Heart left ventricle (tissue), 16 donors: Measurements from ENCODE around the gene ARHGEF7. TPM values are rescaled to one million over a fixed set of nuclear protein-coding genes. Genes with fewer than 3 reads are reported as not detected.

Experiments used
- ATAC-seq, 4 donors: fragments of 200-7000 bp; cut with Tn5 transposase; one replicate each; pipeline ENCODE4 v1.9.1; 2020 to 2022; ENCODE audit warnings: moderate library complexity in 4 of 4, mild to moderate bottlenecking in 3 of 4, moderate number of reproducible peaks in 1 of 4
- DNase-seq, 5 donors: peaks; one replicate each; pipeline ENCODE4 v3.0.0-alpha.2; 2020
- H3K27ac ChIP-seq, 12 donors: fragments of 200-600 bp; sonication (generic) in 4 of 12; one replicate each; pipeline versions ENCODE4 v1.5.0 to v1.8.0; 2016 to 2022; ENCODE audit warnings: mild to moderate bottlenecking in 2 of 12
- H3K27me3 ChIP-seq, 9 donors: fragments of 200-600 bp; sonication (generic) in 2 of 9; one replicate each; pipeline versions ENCODE4 v1.5.1 to v1.8.0; 2016 to 2022; ENCODE audit warnings: mild to moderate bottlenecking in 3 of 9
- H3K36me3 ChIP-seq, 9 donors: fragments of 200-600 bp; sonication (generic) in 2 of 9; one replicate each; pipeline versions ENCODE4 v1.5.0 to v1.8.0; 2018 to 2022; ENCODE audit warnings: mild to moderate bottlenecking in 2 of 9
- H3K4me1 ChIP-seq, 12 donors: fragments of 200-600 bp; sonication (generic) in 4 of 12; one replicate each; pipeline versions ENCODE4 v1.5.0 to v1.8.0; 2016 to 2022; ENCODE audit warnings: mild to moderate bottlenecking in 3 of 12
- H3K4me3 ChIP-seq, 12 donors: fragments of 200-600 bp; sonication (generic) in 4 of 12; one replicate each; pipeline versions ENCODE4 v1.5.0 to v1.8.0; 2017 to 2022; ENCODE audit warnings: mild to moderate bottlenecking in 9 of 12, moderate library complexity in 4 of 12
- H3K9me3 ChIP-seq, 12 donors: fragments of 200-600 bp; sonication (generic) in 4 of 12; one replicate each; pipeline versions ENCODE4 v1.5.0 to v1.8.0; 2016 to 2022; ENCODE audit warnings: mild to moderate bottlenecking in 1 of 12
- POLR2A ChIP-seq, 2 donors: fragments of 450-650 bp; IDR thresholded peaks; one replicate each; pipeline ENCODE4 v1.6.1; 2017; ENCODE audit warnings: antibody characterized with exemption in 2 of 2, mild to moderate bottlenecking in 2 of 2, moderate library complexity in 2 of 2
- WGBS, 4 donors: extraction: QIAGEN DNeasy Blood & Tissue Kit in 2 of 4; methylation state at CpG; one replicate each; pipeline versions ENCODE4 v1.1.5 to v1.1.7; 2013 to 2018; 5-methylcytosine and 5-hydroxymethylcytosine counted together
- intact Hi-C, 10 donors: fragments of 100-400 bp; cut with DNase I; formaldehyde crosslinking; loops; one replicate each; pipeline versions ENCODE4 v1.11.1 to v1.14.2; 2022
- polyA plus RNA-seq, 2 donors: library from polyadenylated mRNA; stranded (reverse); fragments of 200-250 nt; gene quantifications; one replicate each; pipeline ENCODE4 v1.2.3, GENCODE V29; 2013
- total RNA-seq, 9 donors: library from RNA; depleted of rRNA in 2 of 9; stranded (reverse); fragments of >200 nt in 2 of 9; fragmentation: NEBNext Ultra II Directional in 3 of 9; extraction: Animal tissue kit (Norgen Biotek cat#: 25700) in 3 of 9; gene quantifications; one replicate each; pipeline versions ENCODE4 v1.1.0 to v1.2.4, GENCODE V29; 2016 to 2023
- TF ChIP-seq, protein P1 (sequence below), 12 donors: fragments of 200-600 bp; sonication (generic) in 4 of 12; IDR thresholded peaks; one replicate each; pipeline versions ENCODE4 v1.5.0 to v1.8.0; 2018 to 2022; ENCODE audit warnings: antibody characterized with exemption in 12 of 12, mild to moderate bottlenecking in 5 of 12
- donor health status: ischemic (EF 13 %, LVEDD 7.1; RV severe dilation, severe dysfunction).
- donor health status: healthy with polysubstance abuse.
- donor health status: DM: no; HTN: yes; CAD: no.
- donor health status: DM: no; HTN: no; CAD: no.
- donor health status: ischemic (EF 25% LVEDD 6.9; RV normal size, moderate dysfunction).
- donor health status: ischemic (EF 25% LVEDD 5.7; RV mildly dilated, moderate dysfunction).
- donor health status: healthy.
- donor health status: DM: yes; HTN: yes; CAD: no.
- donor health status: ischemic (EF 35%, LVEDD 5.7; RV mildly dilated, moderate dysfunction).
- donor health status: nonischemic (EF 11% LVEDD 7.7; RV severe dilation, severe dysfunction).
- donor health status: DM: yes; HTN: yes; CAD: no.
- donor health status: PGD.
- donor health status: ischemic (EF 29% LVEDD 5.4; RV normal size, mild dysfunction).
- donor health status: nonischemic (EF 23%, LVEDD 6.1; RV moderate dilation, normal function).

Gene ARHGEF7
- total and polyA plus RNA-seq, 11 donors: 16.6 to 60.9 (median 37.5) TPM

DNA sequence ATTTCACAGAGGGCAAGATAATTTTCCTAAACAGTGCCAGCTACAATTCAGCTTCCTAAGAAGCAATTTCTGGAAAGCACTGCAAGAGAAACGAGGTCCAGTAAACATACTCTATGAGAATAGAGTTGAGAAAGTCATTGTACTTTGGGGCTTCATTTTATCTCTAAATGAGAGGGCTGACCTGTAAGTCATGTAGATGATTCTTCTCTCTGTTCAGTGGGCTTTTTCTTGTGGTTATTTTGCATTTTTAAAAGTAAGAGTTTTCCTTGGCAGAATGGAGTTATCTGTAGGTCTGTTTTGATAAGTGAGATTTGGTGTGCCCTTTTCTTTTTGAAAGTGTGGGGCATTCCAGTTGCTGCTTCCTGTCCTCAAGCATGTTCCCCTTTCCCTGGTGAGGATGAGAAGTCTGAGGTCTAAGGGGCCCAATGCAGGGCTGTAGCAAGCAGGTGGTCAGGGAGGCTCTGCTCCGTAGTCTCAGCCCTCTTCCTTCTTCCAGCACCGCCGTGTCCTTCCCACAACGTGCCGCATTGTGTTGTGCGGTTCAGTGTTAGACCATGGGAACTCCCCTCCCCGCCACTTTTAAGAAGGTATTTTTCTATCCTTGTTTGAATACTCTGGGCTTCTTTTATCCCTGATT is 86.3 kb downstream of the ARHGEF7 start:
- intact Hi-C loops: loop anchor here in 2 of 10 donors (5.0 to 10.0 kb wide), 2 partner anchors 49 to 257 kb away; no protein-coding TSS in a partner anchor
- no peaks in the 10 kb centered on the region for H3K9me3 ChIP-seq
- no peaks in the 10 kb centered on the region for H3K27me3 ChIP-seq
- peak overlapping the region in 10 of 12 donors; percentile 65 to 83 (median 79) for H3K27ac ChIP-seq
- peaks cover 0 to 6% (median 0%) of the 10 kb centered on the region in 9 donors for H3K36me3 ChIP-seq
- 54 to 66% (median 61%) methylated on average over 8 of the region's 8 CpGs for WGBS, 4 donors
- no peak overlapping the region for H3K4me3 ChIP-seq
- TF ChIP-seq, protein P1, sequence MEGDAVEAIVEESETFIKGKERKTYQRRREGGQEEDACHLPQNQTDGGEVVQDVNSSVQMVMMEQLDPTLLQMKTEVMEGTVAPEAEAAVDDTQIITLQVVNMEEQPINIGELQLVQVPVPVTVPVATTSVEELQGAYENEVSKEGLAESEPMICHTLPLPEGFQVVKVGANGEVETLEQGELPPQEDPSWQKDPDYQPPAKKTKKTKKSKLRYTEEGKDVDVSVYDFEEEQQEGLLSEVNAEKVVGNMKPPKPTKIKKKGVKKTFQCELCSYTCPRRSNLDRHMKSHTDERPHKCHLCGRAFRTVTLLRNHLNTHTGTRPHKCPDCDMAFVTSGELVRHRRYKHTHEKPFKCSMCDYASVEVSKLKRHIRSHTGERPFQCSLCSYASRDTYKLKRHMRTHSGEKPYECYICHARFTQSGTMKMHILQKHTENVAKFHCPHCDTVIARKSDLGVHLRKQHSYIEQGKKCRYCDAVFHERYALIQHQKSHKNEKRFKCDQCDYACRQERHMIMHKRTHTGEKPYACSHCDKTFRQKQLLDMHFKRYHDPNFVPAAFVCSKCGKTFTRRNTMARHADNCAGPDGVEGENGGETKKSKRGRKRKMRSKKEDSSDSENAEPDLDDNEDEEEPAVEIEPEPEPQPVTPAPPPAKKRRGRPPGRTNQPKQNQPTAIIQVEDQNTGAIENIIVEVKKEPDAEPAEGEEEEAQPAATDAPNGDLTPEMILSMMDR (IDR thresholded peaks at IDR 0.05): no peak
- no peak for TF ChIP-seq POLR2A (IDR thresholded peaks at IDR 0.05)
- ATAC-seq (no peak), DNase-seq (no peak)
- H3K4me1 ChIP-seq: peaks cover 13 to 69% (median 48%) of the 10 kb centered on the region in 12 donors

DNA sequence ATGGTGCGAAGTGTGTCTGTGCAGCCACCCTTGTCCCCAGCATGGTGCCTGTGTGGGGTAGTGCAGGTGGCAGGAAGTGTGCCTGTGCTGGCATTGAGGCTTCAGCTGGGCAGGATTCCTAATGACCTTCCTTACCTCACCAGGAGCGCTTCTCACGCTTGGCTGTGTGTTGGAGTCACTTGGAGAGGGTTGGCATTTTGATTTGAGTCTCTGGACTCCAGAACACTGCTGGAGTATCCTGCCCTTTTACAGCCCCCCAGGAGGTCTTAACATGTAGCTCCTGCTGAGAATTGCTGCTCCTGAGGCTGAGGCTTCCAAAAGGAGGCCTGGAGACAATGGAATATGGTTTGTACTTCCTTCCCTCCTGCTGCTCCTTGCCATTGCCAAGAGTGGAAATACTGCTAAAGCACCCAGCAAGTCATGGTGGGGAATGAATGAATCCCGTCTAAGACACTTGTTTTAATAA is 87.1 kb downstream of the ARHGEF7 start:
- DNase-seq: no peak
- intact Hi-C loops: loop anchor here in 2 of 10 donors (2.0 to 10.0 kb wide), 3 partner anchors 15 to 257 kb away; no protein-coding TSS in a partner anchor
- Histone ChIP-seq H3K4me1 (peaks cover 13 to 71% (median 50%) of the 10 kb centered on the region in 12 donors), H3K27me3 (no peaks in the 10 kb centered on the region), H3K36me3 (peaks cover 0 to 7% (median 0%) of the 10 kb centered on the region in 9 donors), H3K27ac (peak overlapping the region in 11 of 12 donors; percentile 62 to 83 (median 78)), H3K9me3 (no peaks in the 10 kb centered on the region), H3K4me3 (peak overlapping the region in 3 of 12 donors; percentile 3 to 51 (median 12))
- peak in 3 of 4 donors; percentile 14 to 48 (median 33) for ATAC-seq
- TF ChIP-seq POLR2A (IDR thresholded peaks at IDR 0.05): no peak
- TF ChIP-seq, protein P1 (IDR thresholded peaks at IDR 0.05): no peak
- 35 to 43% (median 38%) methylated on average over 4 of the region's 4 CpGs for WGBS, 4 donors

DNA sequence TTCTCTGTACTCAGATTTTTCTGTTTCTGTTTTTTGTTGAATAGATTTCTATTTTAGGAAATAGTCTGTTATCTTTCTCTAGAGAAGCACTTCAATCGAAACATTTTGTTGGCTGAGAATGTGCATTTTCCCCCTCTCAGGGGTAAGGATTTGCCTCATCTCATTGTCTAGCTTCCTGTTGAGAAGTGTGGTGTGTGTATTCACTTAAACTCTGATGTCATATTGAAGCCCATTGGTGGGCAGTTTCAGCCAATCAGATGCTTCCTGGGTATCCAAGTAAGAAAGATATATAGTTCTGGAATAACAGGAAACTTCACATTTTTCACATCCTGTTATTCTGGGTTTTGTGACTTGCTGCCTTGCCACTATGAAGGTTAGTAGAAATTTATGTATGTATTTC is 87.6 kb downstream of the ARHGEF7 start:
- peak in 3 of 5 donors; percentile 45 to 73 (median 62) for DNase-seq
- 0 to 7% (median 6%) methylated on average over 1 of the region's 1 CpG for WGBS, 4 donors
- ATAC-seq: peak; percentile 66 to 90 (median 80)
- TF ChIP-seq POLR2A (IDR thresholded peaks at IDR 0.05): peak in 1 of 2 donors; percentile 24
- TF ChIP-seq, protein P1 (IDR thresholded peaks at IDR 0.05): no peak
- H3K9me3 ChIP-seq: no peaks in the 10 kb centered on the region
- H3K27me3 ChIP-seq: no peaks in the 10 kb centered on the region
- peak overlapping the region; percentile 56 to 89 (median 79) for H3K27ac ChIP-seq
- intact Hi-C loops: loop anchor here in 2 of 10 donors (2.0 to 10.0 kb wide), 3 partner anchors 16 to 258 kb away; no protein-coding TSS in a partner anchor
- peak overlapping the region in 11 of 12 donors; percentile 22 to 65 (median 51) for H3K4me3 ChIP-seq
- peaks cover 0 to 7% (median under 1%) of the 10 kb centered on the region in 9 donors for H3K36me3 ChIP-seq
- peaks cover 13 to 77% (median 52%) of the 10 kb centered on the region in 12 donors for H3K4me1 ChIP-seq
